ENCODE results near the gene CNTROB.

GRCh38 chr17:7993972-7994589 is 62.1 kb downstream of the CNTROB start:
- no peak for TF ChIP-seq CTCF (IDR thresholded peaks at IDR 0.05)
- TF ChIP-seq POLR2A (IDR thresholded peaks at IDR 0.05): no peak
